Activated naive CD4-positive, alpha-beta T cell treated with anti-CD3 and anti-CD28 coated beads, Interleukin-2, amount 50 U/mL, for 72 hours (primary cell): ENCODE data around the gene RIMBP3B. TPM values are rescaled to one million over a fixed set of nuclear protein-coding genes. Genes with fewer than 3 reads are reported as not detected.
"Not testable (repeated sequence)": the region's sequence is repeated elsewhere in the genome, so short reads cannot be mapped to it uniquely, and the experiment has no call there.

Experiments used
- ATAC-seq, 2 donors: fragments of 150-1000 bp; cut with Tn5 transposase; 2 replicates each; pipeline ENCODE4 v1.10.0; 2021; ENCODE audit warnings: mild to moderate bottlenecking in 2 of 2, moderate library complexity in 2 of 2
- DNase-seq, 2 donors: peaks; one replicate each; pipeline ENCODE4 v3.0.0; 2021 to 2022; ENCODE audit warnings: low spot score in 2 of 2
- H3K27ac Mint-ChIP-seq, 2 donors: one replicate each; pipeline ENCODE4 v1.8.0; 2022; ENCODE audit warnings: mild to moderate bottlenecking in 2 of 2, mixed read lengths in 2 of 2
- H3K36me3 Mint-ChIP-seq, 2 donors: one replicate each; pipeline ENCODE4 v1.8.0; 2022; ENCODE audit warnings: mixed read lengths in 2 of 2
- H3K9me3 Mint-ChIP-seq, 2 donors: one replicate each; pipeline ENCODE4 v1.8.0; 2022; ENCODE audit warnings: mixed read lengths in 2 of 2
- total RNA-seq, 2 donors: library from RNA; stranded (reverse); gene quantifications; one replicate each; pipeline ENCODE4 v1.2.3, GENCODE V29; 2022

Gene RIMBP3B, protein sequence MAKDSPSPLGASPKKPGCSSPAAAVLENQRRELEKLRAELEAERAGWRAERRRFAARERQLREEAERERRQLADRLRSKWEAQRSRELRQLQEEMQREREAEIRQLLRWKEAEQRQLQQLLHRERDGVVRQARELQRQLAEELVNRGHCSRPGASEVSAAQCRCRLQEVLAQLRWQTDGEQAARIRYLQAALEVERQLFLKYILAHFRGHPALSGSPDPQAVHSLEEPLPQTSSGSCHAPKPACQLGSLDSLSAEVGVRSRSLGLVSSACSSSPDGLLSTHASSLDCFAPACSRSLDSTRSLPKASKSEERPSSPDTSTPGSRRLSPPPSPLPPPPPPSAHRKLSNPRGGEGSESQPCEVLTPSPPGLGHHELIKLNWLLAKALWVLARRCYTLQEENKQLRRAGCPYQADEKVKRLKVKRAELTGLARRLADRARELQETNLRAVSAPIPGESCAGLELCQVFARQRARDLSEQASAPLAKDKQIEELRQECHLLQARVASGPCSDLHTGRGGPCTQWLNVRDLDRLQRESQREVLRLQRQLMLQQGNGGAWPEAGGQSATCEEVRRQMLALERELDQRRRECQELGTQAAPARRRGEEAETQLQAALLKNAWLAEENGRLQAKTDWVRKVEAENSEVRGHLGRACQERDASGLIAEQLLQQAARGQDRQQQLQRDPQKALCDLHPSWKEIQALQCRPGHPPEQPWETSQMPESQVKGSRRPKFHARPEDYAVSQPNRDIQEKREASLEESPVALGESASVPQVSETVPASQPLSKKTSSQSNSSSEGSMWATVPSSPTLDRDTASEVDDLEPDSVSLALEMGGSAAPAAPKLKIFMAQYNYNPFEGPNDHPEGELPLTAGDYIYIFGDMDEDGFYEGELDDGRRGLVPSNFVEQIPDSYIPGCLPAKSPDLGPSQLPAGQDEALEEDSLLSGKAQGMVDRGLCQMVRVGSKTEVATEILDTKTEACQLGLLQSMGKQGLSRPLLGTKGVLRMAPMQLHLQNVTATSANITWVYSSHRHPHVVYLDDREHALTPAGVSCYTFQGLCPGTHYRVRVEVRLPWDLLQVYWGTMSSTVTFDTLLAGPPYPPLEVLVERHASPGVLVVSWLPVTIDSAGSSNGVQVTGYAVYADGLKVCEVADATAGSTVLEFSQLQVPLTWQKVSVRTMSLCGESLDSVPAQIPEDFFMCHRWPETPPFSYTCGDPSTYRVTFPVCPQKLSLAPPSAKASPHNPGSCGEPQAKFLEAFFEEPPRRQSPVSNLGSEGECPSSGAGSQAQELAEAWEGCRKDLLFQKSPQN (N-terminal part only)
- total RNA-seq, result under 1 TPM; 0.07 to 0.27 TPM

DNA sequence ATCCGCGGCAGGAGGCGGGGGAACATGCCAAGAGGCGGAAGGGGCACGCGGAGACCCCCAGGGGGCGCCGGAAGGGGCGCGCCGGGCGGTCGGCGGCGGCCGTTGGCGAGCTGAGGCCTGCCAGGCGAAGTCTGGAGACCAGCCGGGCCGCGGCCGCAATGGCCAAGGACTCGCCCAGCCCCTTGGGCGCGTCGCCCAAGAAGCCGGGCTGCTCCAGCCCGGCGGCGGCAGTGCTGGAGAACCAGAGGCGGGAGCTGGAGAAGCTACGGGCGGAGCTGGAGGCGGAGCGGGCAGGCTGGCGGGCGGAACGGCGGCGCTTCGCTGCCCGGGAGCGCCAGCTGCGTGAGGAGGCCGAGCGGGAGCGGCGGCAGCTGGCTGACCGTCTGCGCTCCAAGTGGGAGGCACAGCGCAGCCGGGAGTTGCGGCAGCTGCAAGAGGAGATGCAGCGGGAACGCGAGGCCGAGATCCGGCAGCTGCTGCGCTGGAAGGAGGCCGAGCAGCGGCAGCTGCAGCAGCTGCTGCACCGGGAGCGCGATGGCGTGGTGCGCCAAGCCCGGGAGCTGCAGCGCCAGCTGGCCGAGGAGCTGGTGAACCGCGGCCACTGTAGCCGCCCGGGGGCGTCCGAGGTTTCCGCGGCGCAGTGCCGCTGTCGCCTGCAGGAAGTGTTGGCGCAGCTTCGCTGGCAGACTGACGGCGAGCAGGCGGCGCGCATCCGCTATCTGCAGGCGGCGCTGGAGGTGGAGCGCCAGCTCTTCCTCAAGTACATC is at the start of gene RIMBP3B:
RIMBP3B (plus strand) TSS at position 51 of the 767 bp plus-strand sequence; CDS start at position 159, 108 bp downstream.
- H3K36me3 Mint-ChIP-seq, H3K9me3 Mint-ChIP-seq, H3K27ac Mint-ChIP-seq, DNase-seq: not testable (repeated sequence)
- peak; percentile 83 to 91 for ATAC-seq

DNA sequence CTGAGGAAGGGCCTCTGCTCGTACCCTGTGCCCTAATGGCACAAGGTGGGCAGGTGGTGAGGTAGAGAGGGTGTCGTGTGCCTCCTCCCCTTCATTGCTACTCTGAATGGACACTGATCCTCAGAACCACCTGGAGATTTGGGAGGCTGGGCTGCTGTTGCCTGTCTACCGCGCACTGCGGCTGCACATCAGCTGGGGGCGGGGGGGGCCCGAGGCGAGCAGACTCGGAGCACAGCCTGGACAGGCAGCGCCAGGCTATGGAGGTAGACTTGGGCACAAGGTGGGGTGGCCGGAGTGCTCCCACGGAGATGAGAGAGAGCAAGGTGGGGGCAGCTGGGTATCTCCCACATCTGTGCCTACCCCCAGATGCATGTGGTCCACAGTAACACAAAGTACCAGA is 26.0 kb upstream of the RIMBP3B start:
- H3K36me3 Mint-ChIP-seq, H3K27ac Mint-ChIP-seq, DNase-seq, H3K9me3 Mint-ChIP-seq, ATAC-seq: not testable (repeated sequence)

DNA sequence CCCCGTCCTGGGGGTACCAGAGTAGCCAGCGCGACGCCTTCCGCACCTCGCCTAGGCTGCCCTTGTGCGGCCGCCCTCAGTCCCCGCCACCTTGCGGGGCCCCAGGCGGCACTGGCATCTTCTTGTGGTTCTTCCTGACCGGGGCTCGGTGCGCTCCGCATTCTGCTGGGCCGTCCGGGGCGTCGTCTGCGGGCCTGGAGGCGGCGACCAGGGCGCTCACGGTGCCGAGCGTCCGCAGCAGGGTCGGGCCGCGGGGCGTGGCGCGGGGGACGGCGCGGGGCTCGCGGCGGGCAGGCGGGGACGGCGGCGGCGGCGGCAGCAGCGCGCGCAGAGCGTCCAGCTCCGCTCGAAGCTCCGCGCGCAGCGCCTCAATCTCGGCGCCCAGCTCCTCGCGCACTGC is 23.0 kb upstream of the RIMBP3B start:
- not testable (repeated sequence) for ATAC-seq, H3K9me3 Mint-ChIP-seq, H3K36me3 Mint-ChIP-seq, H3K27ac Mint-ChIP-seq, DNase-seq

DNA sequence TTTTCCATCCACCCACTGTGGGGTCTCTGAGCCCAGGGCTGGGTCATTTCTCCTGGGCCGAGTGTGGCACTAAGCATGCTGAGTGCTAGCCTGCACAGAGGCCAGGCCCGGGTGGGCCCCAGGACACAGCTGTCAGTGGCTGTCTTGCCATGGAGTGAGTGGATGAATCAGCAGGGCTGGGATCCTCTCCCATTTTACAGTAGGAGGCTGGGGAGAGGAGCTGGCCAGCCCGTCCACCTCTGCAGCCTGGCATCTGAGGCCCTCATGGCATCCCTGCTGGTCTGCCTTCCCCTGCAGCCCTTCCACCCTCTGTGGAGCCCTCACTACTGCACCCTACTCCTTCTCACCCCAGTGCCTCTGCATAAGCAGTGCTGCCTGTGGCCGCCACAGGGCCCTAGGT is 21.1 kb upstream of the RIMBP3B start:
- H3K36me3 Mint-ChIP-seq, ATAC-seq, H3K9me3 Mint-ChIP-seq, H3K27ac Mint-ChIP-seq, DNase-seq: not testable (repeated sequence)

DNA sequence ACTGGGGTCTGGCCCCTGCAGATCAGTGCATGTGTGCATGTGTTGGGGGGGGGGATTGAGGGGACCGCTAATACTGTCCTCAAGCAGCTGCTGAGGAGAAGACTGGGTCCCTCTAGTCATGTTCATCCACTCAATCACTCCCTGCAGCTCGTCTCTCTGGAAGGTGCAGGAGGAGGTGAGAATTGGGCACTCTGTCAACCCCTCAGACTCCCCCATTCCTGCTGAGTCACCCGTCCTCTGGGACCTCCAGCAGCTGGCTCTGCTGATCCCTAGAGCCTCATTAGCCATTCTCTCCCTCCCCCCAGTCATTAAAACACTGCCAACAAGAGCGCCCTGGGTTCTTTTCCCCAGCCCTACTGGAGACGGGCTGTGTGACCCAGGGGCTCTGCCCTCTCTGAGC is 20.5 kb upstream of the RIMBP3B start:
- not testable (repeated sequence) for H3K36me3 Mint-ChIP-seq, H3K27ac Mint-ChIP-seq, DNase-seq, ATAC-seq, H3K9me3 Mint-ChIP-seq

DNA sequence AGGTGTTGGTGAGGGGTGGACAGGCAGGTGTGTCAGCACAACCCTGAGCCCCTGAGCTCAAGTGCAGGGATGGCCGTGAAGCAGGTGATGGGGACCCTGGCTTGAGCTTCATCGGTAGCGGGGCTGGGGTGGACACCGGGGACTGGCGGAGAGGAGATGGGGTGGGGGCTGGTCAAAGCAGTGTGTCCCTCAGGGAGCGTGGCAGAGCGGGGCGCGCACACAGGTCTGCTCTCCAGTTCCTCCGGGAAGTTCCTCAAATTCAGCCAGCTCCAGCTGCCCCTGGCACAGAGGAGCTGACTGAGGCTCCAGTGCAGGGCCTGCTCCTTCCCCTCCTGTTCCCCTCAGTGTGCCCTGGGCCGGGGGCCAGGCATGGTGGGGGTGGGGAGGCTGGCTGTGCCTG is 19.7 kb upstream of the RIMBP3B start:
- not testable (repeated sequence) for ATAC-seq, H3K36me3 Mint-ChIP-seq, H3K27ac Mint-ChIP-seq, H3K9me3 Mint-ChIP-seq, DNase-seq

DNA sequence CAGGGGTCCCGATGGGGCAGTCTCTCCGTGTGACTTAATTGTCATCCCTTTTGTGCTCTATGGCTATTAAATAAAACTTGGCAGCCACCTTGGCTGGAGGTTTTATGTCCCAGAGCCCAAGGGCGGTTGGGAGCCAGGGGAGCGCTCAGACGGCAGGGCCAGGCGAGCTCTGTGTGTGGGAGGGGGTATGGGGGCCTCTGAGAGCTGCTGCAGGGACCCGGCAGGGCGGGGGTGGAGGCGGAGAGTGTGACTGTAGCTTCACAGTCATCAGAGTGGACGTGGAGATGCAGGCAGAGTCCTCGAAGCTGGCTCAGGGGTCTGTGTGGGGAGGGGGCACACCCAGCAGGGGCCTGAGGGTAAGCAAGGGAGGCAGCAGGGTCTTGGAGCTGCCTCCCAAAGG is 19.2 kb upstream of the RIMBP3B start:
- not testable (repeated sequence) for H3K9me3 Mint-ChIP-seq, ATAC-seq, H3K36me3 Mint-ChIP-seq, H3K27ac Mint-ChIP-seq, DNase-seq

DNA sequence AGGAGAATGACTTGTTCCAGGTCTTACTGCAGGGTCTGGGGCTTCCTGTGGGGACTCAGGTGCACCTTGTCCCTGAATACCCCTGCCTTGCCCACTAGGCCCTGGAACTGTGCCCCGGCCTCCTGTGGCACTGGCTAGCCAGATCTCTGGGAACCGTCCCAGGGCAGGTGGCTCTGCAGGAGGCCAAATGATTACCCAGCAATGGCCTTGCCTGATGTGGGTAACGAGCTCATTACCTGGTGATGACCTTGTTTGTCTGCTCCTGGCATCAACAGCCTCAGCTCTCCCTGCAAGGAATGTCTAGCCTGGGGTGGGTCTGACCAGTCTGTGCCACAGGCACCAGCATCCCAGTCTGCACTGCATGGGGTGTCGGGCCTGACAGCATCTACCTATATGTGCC is 18.2 kb upstream of the RIMBP3B start:
- DNase-seq, H3K27ac Mint-ChIP-seq, ATAC-seq, H3K36me3 Mint-ChIP-seq, H3K9me3 Mint-ChIP-seq: not testable (repeated sequence)

DNA sequence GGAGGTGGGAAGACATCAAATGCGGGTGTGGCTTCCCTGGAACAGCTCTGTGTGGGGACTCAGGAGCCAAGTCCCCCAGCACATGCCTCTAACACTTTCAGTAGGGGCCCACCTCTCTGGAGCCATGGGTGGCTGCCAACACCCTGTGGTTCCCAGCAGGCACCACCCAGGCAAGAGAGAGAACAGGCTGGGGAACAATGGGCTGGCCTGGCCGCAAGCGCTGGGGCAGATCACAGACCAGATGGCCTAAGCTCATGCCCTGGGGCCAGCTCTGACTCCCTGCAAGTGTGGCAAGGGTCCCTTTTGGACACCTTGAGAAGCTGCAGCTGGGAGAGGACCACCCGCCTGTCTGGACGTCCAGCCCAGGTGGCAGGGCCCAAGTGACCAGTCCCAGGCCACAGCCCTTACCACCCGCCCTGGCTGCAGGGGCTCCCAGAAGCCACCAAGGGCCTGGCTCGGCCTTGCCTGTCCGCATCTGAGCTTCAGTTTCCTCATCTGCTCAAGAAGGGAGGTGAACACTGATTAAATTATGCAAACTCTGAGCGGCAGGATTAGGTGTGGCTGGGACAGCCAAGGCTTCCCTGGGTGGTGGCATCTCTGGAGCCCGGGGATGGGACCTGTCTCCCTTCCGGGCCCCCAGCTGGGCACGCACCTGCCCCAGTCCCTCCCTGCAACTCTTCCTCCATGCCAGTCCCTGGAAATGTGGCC is 14.8 kb upstream of the RIMBP3B start:
- not testable (repeated sequence) for DNase-seq, ATAC-seq, H3K36me3 Mint-ChIP-seq, H3K9me3 Mint-ChIP-seq, H3K27ac Mint-ChIP-seq

DNA sequence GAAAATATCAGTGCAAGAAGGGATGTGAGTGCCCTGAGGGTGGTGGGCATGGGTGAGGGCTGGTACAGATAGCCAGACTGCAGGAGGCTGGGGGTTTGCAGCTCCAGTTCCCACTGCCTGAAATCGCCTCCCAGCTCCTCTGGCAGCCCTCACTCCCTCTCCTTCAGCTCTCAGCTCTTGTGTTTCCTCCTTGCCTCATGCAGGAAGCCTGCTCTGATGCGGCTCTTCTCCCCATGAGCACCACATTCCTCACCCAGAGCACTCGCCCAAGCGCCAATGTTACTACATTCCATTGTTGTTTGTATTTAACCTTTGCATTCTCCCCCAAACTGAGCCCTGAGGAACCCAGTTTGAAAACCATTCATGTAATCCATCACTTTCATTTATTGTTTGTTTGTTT is 7.7 kb upstream of the RIMBP3B start:
- H3K36me3 Mint-ChIP-seq, result not testable (repeated sequence)

DNA sequence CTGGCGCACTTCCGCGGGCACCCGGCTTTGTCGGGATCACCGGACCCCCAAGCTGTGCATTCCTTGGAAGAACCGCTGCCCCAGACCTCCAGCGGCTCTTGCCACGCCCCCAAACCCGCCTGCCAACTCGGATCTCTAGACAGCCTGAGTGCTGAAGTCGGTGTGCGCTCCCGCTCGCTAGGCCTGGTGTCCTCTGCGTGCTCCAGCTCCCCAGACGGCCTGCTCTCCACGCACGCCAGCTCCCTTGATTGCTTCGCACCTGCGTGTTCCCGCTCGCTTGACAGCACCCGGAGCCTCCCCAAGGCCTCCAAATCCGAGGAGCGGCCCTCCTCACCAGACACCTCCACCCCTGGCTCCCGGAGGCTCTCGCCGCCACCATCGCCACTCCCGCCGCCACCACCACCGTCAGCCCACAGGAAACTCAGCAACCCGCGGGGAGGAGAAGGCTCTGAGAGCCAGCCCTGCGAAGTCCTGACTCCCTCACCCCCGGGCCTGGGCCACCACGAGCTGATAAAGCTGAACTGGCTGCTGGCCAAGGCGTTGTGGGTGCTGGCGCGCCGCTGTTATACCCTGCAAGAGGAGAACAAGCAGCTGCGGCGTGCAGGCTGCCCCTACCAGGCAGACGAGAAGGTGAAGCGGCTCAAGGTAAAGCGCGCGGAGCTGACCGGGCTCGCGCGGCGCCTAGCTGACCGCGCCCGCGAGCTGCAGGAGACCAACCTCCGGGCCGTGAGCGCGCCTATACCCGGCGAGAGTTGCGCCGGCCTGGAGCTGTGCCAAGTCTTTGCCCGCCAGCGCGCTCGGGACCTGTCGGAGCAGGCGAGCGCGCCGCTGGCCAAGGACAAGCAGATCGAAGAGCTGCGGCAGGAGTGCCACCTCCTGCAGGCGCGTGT is 1.2 kb downstream of the RIMBP3B start:
- not testable (repeated sequence) for DNase-seq, H3K36me3 Mint-ChIP-seq, H3K9me3 Mint-ChIP-seq, H3K27ac Mint-ChIP-seq
- ATAC-seq, result peak; percentile 68 to 83

More for the DNA sequence above, 7.7 kb upstream of the RIMBP3B start:
- DNase-seq, ATAC-seq, H3K9me3 Mint-ChIP-seq, H3K27ac Mint-ChIP-seq: not testable (repeated sequence)

DNA sequence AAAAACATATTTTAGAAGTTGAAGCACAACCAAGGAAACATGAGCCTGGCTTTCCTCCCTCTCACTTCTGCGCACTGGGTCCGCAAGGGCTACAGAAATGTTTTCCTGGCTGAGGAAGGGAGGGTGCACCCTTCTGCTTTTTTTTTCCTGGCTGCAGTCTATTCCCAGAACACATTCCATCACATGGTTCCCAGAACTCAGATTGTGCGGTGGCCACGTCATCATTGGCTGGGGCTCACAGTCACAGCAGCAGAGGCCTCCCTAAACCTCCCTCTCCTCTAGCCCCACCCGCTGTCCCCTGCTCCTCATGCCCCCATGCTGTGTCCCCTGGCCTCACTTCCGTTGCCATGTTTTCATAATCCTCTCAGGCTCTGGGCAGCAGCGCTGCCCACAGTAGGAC is 5.9 kb downstream of the RIMBP3B start:
- H3K9me3 Mint-ChIP-seq, H3K27ac Mint-ChIP-seq, ATAC-seq, H3K36me3 Mint-ChIP-seq, DNase-seq: not testable (repeated sequence)

DNA sequence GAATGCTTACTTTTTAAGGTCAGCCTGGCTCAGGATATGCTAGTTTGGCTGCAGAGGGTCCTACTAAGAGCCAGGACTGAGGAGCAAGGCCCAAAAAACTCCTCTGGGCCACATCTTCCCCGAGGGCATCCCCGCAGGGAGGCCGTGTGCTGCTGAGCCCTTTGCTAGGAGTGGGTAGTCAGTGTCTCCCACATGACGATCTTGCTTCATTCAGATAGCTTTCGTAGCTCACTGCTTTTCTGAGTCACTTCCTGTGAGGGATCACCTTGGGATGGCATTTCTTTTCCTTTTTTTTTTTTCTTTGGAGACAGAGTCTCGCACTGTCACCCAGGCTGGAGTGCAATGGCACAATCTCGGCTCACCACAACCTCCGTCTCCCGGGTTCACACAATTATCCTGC is 6.5 kb downstream of the RIMBP3B start:
- not testable (repeated sequence) for H3K36me3 Mint-ChIP-seq, ATAC-seq, DNase-seq, H3K27ac Mint-ChIP-seq, H3K9me3 Mint-ChIP-seq

DNA sequence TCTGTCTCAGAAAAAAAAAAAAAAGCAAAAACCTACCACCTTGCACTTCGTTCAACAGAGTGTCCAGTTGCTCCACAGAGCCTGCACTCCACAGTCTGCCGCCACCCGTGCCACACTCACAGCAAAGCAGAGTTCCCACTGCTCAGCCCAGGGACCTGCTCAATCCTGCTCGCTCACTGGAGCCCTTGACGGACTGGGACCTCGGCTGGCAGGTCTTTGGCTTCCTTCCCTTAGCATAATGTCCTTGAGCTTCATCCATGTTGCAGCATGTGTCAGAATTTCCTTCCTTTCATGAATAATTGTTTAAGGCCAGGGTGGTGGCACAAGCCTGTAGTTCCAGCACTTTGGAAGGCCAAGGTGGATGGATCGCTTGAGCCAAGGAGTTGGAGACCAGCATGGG is 11.1 kb downstream of the RIMBP3B start:
- not testable (repeated sequence) for ATAC-seq, H3K9me3 Mint-ChIP-seq, DNase-seq, H3K27ac Mint-ChIP-seq, H3K36me3 Mint-ChIP-seq
